CD4-positive, alpha-beta T cell treated with Interleukin-21 for 1 hour (primary cell): Measurements from ENCODE around the gene INPP5D.
"Not testable (repeated sequence)": the region's sequence is repeated elsewhere in the genome, so short reads cannot be mapped to it uniquely, and the experiment has no call there.

Experiments
- DNase-seq: peaks from one replicate; pipeline ENCODE4 v3.0.0-alpha.2; 2020

INPP5D gene

GRCh38 chr2:233119123-233119522 is 59.0 kb downstream of the INPP5D start:
- no peak for DNase-seq

DNA sequence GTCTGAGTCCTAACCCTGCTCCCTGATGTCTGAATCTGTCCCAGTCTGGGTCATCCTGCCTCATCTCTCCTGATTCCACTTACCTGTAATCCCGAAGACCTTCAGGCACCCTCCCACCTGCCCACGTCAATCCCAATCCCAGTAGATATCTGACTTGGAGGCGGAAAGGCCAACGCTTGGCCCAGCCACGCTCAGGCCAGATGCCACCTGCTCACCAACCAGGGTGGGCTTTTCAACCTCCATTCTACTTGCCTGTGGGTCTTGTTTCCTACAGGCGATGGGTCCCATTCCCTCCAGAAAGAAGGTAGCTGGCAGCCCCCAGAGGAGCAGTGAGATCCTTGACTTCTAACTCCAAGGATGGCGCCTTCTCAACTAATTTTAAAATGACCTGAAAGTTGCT is 59.7 kb downstream of the INPP5D start:
- DNase-seq, result no peak

DNA sequence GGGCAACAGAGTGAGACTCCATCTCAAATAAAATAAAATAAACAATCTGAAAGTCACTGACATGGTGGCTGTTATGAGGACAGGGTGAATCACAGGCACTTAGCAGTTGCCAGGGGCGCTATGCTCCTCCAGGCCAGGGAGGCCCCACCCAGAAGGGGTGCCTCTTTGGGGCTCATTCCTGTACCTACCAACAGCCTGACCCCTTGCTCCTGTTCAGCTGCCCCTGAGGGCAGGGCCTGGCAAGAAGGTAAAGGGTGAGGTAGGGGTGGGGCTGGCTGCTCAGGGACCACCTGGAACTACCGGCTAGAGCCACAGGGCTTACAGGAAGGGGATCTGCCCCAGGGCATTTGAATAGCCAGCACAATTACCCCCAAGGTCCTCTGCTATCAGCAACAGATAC is 60.3 kb downstream of the INPP5D start:
- no peak for DNase-seq

GRCh38 chr2:233121856-233122255 is 61.7 kb downstream of the INPP5D start:
- DNase-seq, result no peak

GRCh38 chr2:233122541-233122940 is 62.4 kb downstream of the INPP5D start:
- DNase-seq, result no peak

DNA sequence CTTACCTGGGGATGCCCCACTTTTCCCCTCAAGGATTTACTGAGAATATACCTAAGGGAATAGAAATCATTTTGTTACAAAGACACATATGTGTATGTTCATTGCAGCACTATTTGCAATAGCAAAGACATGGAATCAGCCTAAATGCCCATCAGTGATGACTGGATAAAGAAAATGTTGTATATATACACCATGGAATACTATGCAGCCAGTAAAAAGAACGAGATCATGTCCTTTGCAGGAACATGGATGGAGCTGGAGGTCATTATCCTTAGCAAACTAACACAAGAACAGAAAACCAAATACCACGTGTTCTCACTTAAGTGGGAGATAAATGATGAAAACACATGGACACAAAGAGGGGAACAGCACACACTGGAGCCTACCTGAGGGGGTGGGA is 63.4 kb downstream of the INPP5D start:
- not testable (repeated sequence) for DNase-seq

- DNase-seq, result no peak
Observed at GRCh38 chr2:233124421-233125080, 64.4 kb downstream of the INPP5D start.

DNA sequence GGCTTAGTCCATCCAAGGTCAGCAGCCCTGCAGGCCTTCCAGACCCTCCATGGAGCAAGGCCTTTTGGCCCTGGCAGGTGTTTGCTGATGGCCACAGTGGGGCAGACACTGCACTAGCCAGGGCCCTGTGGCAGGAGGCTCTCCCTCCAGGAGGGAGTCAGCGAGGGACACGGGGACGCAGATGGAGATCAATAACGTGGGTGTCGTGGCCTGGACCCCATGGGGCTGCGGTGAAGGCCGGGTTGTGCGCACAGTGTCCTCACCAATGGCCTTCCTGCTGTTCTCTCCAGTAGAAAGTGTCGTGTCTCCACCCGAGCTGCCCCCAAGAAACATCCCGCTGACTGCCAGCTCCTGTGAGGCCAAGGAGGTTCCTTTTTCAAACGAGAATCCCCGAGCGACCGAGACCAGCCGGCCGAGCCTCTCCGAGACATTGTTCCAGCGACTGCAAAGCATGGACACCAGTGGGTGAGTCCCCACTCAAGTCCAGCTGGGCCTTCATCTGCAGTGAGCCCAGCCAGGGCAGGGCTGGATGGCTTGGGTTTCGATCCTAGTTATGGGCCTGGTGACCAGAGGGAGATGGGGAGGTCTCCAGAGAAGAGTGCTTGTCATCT is 65.4 kb downstream of the INPP5D start:
- DNase-seq, result no peak

DNA sequence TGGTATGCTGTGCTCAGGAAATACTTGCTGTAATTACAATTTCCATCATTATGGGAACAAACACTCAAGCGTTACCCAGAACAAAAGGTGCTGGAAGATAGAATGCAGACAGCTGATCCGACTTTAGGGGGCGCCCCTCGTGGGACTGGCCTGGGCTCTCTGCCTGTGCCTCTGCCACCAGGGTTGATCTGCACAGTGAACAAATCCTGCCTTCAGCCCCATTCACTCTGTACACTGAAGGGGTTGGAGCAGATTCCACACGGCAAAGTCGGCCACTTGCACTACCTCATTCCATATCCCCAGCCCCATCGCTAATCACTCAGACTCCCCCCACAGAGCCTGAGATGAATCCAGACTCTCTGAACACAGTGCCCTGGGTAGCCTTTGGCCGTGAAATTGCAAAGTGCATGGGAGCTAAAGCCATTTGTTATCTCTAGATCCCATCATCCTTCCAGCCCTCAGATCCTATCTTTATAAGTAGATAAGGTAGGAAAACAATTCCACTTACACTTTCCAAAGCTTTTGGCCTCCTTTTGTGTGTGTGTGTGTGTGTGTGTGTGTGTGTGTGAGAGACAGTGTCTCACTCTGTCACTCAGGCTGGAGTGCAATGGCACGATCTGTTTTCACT is 69.3 kb downstream of the INPP5D start:
- no peak for DNase-seq

DNA sequence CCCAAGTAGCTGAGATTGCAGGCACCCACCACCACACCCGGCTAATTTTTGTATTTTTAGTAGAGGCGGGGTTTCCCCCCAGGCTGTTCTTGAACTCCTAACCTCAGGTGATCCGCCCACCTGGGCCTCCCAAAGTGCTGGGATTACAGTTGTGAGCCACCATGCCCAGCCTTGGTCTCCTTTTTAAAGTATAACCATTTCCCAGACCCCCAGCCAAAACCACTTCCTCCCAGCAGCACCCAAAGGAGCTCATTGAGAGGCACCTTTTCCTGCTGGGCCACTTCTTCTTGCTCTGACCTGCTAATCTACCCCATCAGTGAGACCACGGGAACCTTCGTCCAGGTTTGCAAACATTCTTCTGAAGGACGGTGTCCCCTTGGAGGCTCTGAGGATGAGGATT is 69.9 kb downstream of the INPP5D start:
- DNase-seq, result no peak

DNA sequence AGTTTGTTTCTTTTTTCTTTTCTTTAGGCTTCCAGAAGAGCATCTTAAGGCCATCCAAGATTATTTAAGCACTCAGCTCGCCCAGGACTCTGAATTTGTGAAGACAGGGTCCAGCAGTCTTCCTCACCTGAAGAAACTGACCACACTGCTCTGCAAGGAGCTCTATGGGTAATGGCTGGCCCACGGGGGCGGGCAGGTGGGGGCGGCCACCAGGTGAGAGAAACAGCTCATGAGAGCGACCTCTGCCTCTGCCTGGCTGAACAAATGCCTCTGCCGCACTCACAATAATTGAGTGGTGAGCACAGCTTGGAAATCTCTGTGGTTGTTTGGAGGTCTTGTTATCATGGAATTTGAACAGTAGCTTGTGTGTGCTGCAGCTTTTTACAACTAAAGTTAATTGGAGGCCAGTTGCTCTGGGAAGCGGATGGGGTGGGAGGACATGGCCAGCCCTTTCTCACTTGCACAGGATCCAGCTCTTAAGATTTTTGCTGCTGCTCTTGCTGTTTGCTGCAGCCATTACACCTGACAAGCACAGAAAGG is 70.4 kb downstream of the INPP5D start:
- DNase-seq, result no peak

- no peak for DNase-seq
Observed at GRCh38 chr2:233131936-233132720, 72.0 kb downstream of the INPP5D start.

- no peak for DNase-seq
Observed at GRCh38 chr2:233133239-233133638, 73.1 kb downstream of the INPP5D start.

DNA sequence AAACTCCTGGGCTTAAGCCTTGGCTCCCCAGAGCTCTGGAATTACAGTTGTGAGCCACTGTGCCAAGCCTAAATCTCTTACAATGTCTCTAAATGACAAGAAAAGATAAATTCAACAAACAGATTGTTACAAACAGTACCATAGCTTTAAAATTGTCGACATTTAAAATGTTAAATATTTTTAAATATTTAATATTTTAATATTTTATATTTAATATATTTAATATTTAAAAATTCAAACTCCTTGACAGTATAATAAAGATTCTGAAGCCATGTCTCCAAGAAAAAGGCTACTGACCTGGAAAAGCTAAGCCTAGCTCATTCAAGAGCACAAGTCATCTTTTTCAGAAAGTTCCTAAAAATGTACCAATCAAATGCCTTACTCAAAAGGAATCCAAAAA is 75.3 kb downstream of the INPP5D start:
- DNase-seq, result no peak

- no peak for DNase-seq
Observed at GRCh38 chr2:233137040-233137439, 76.9 kb downstream of the INPP5D start.

DNA sequence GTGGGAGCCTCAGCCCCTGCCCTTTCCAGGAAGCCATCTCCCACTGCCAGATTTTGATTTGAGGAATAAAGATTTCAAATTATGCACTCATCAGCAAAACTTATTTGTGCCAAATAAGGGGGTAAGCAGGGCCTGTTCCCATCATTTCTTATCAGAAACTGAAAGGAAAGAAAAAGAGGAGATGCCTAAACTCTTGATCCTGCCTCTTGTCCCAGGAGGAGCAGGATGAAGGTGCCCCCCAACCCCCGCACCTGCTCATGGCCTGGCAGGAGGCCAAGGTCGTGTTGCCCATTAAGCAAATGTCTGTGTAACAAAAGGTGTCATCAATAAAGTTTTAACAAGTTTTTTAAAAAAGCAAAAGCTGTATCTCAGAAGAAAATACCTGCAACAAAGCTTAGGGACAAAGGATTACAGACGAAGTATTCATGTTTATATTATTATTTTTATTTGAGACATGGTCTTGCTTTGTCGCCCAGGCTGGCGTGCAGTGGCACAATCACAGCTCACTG is 80.0 kb downstream of the INPP5D start:
- DNase-seq, result no peak

DNA sequence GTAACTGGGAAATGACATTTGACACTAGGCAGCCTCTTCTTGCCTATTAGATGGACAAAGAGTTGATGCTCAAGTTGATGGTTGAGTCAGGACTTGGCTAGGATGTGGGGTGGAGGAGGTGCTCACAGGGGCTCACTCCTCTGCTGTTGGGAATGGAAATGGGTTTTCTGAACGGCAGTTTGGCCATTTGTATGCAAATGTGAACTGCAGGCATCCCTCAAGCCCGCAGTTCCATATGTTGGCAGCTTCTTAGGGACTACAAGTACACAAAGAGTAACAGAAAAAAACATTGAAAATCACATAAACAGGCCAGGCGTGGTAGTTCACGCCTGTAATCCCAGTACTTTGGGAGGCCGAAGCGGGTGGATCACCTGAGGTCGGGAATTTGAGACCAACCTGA is 80.8 kb downstream of the INPP5D start:
- DNase-seq, result no peak

DNA sequence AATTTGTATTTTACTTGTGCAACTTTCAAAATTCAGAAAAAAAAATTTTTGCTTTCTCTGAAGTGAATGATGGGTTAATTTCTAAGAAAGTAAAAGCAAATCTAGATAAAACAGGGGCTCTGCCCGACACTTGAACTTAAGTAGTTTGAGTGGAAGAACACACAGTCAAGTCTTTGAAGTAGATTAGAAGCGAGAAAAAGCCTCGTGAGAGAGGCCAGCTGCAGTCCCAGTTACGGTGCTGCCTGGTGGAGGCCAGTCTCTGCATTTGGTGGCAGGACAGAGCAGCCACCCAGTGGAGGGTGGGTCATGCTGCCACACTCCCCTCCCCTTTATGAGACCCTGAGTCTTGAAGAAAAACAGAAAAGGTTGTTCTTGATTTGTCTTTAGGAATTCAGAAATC is 81.8 kb downstream of the INPP5D start:
- no peak for DNase-seq

DNA sequence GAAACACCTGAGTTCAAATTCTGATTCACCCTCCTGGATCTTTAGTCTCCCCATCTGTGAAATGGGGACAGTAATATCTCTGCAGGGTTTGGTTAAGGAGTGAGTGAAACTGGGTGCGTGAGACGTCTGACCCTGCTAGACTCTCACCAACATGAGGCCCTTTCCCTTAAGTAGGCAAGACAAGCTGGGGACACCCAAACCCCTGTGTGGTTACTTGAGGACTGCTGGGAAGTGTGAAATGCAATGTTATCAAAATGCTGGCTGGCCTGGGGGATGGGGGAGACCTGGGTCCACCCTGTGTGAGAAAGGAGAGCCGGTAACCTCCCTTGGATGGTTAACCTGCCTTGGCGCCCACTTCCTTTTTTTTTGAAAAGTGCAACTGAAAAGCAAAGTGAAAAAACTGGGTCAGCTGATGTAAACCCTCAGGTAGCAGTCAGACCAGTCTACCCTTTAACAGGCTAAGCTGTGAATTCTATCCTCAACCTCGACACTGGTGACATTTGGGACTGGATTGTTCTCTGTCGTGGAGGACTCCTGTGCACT is 82.3 kb downstream of the INPP5D start:
- peak; percentile 56 for DNase-seq

- DNase-seq, result no peak
Observed at GRCh38 chr2:233143700-233144331, 83.7 kb downstream of the INPP5D start.

DNA sequence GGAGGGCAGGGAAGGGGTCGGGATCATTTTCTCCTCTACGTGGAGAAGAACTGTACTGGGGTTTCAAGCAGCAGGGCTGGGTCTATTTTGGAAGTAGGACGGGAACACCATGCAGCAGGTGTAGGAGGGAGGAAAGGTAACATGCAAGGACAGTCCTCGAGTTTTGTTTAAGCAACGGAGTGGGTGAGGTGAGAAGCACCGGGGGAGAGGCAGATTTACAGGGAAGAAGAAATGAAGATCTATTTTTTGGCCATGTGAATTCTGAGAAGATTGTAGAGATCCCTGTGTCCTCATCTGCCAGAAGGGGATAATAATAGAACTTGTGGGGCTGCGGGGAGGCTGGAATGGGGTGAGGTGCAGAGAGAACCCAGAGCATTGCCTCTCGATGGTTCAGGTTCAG is 85.6 kb downstream of the INPP5D start:
- no peak for DNase-seq

DNA sequence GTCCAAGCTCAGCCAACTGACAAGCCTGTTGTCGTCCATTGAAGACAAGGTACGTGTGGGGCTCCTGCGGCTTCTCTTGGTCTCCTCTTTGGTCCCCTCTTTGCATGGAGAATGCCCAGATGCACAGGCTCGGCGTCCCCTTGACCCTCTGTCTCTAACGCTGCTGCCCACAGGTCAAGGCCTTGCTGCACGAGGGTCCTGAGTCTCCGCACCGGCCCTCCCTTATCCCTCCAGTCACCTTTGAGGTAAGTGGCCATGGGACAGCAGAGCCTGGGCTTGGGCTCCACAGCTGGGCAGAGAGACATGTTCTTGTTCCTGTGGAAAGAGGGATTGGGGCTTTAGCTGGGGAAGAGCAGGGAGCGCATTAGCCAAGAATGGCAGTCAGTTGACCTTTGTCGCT is 86.1 kb downstream of the INPP5D start:
- no peak for DNase-seq
